ENCODE measurements around the gene PLEKHG4. TPM values are rescaled to one million over a fixed set of nuclear protein-coding genes. Genes with fewer than 3 reads are reported as not detected.

Gene PLEKHG4
- total and polyA plus RNA-seq, 9 of the 15 experiments (the other 6 are each of a cell fraction or from before 2014, with no cell fraction given), result 3.7 to 36.8 (median 17.9) TPM

GRCh38 chr16:67250045-67250327, 29.3 kb upstream of the PLEKHG4 start:
- Histone ChIP-seq H3K4me3 (no peak overlapping the region), H3K9me1 (ENCODE audit: control insufficient read depth, insufficient read depth, low read length) (no peaks in the 10 kb centered on the region), H3K4me2 (ENCODE audit: insufficient read depth, low read length) (peak overlapping the region; percentile 76), H3K36me3 (ENCODE audit: control insufficient read depth, insufficient read depth, low read length) (peaks cover 4% of the 10 kb centered on the region; the same call in 1 of the 3 replicates), H3K9me3 (replicated peaks; ENCODE audit: control insufficient read depth, insufficient read depth, low read depth, low read length) (no peaks in the 10 kb centered on the region), H3K27ac (ENCODE audit: extremely low read depth, low read depth, low read length) (no peak overlapping the region), H3K27me3 (ENCODE audit: control insufficient read depth in 2 of 2, insufficient read depth in 2 of 2, low read length in 2 of 2) (no peaks in the 10 kb centered on the region), H3K79me2 (ENCODE audit: control insufficient read depth, insufficient read depth, low read length) (peaks cover 23% of the 10 kb centered on the region), H4K20me1 (replicated peaks; ENCODE audit: control insufficient read depth, insufficient read depth, low read length) (no peaks in the 10 kb centered on the region), H3K9ac (ENCODE audit: insufficient read depth in 1 of 2, low read depth in 2 of 2, low read length in 2 of 2) (peak overlapping the region in 1 of 2 experiments; percentile 76; a peak in 1 of 4 replicates), H3K4me1 (replicated peaks in 1 of 2; ENCODE audit: control insufficient read depth in 2 of 2, insufficient read depth in 2 of 2, low read length in 2 of 2) (peaks cover 29 to 53% of the 10 kb centered on the region in 2 experiments), H2AFZ (ENCODE audit: low read depth, low read length) (peak overlapping the region; percentile 11; the same call in 1 of the 2 replicates)
- POLR2A ChIA-PET, result interaction anchor here (1.1 kb wide), 1 partner anchor 8 kb away, joined by 3 read pairs; no protein-coding TSS in a partner anchor
- no peak for DNase-seq (ENCODE audit: extremely low read depth in 1 of 4, low spot score in 3 of 4)
- 53% methylated on average over 4 of the region's 4 CpGs for WGBS (ENCODE audit: insufficient coverage, low coverage, missing lambda C conversion rate)
- FAIRE-seq, result no peak
- ATAC-seq, result no peak
- in situ Hi-C loops (cut with MboI), result loop anchor here (5.0 kb wide), 1 partner anchor 92 kb away; no protein-coding TSS in a partner anchor
- CTCF ChIA-PET (ENCODE audit: low intra/inter-chr PET ratio), result no interaction called here
- no TSS peak for BruUV-seq (replicated peaks)
- intact Hi-C loops (cut with micrococcal nuclease), result no loop called here
- peak; percentile 10; the same call in 1 of the 2 replicates for TF ChIP-seq ZFX (CRISPR knock-in tag; IDR thresholded peaks at IDR 0.05)
- no peak for TF ChIP-seq CREB5 (CRISPR knock-in tag; IDR thresholded peaks at IDR 0.05)
